H54 (cell line): Measurements from ENCODE around the gene DNAJC4.

Experiments
- DNase-seq: peaks from one replicate; pipeline ENCODE4 v3.0.0; 2011; ENCODE audit warnings: low spot score, mixed read lengths; ENCODE audit not compliant: insufficient read length
- FAIRE-seq: peaks from 3 replicates; lab custom pipeline; 2011; peaks lifted over from hg19 to GRCh38; lab: Jason Lieb, UNC
- POLR2A ChIP-seq: IDR thresholded peaks from 2 replicates; pipeline ENCODE4 v1.6.1; 2011; ENCODE audit warnings: low read depth, mild to moderate bottlenecking, low read length

The DNAJC4 gene

DNA sequence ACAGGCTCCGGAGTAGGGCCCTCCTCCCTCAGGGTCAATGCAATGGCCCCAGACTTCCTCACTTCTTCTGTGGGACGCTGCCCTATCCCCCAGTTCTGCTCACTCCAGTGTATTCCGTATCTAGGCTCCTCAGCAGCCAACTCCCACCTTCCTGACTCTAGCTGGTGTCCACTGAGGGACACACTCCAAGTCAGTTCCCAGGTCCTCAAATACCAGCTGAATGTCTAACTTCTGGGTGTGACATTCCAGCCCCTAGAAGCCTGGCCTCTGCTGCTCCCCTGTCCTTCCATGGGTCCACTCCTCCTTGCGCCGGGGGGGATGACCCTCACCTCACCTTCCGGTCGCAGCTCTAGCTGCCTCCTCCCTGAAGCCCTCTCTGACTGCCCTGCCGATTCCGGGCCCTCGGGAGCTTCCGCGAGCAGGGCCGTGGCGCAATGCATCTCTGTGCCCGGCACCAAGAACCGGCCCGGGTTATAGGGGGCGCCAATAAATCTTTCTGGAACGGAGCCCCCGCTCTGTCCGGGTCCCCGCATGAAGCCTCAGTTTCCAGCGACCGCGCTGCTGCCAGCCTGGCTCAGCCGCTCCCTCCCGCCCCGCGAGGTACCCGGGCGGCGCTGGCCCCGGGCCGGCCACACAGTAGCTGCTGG lies 38.7 kb downstream of the DNAJC4 start:
- no peak for FAIRE-seq

GRCh38 chr11:64269540-64270220 lies 39.3 kb downstream of the DNAJC4 start:
- TF ChIP-seq POLR2A = 0 out of 2 replicates have a peak, but pooled peaks have one; percentile 27
- DNase-seq (peak; percentile 84), FAIRE-seq (no peak)

More for the DNA sequence above, 38.7 kb downstream of the DNAJC4 start:
- TF ChIP-seq POLR2A = peak; percentile 30
- DNase-seq = no peak

DNA sequence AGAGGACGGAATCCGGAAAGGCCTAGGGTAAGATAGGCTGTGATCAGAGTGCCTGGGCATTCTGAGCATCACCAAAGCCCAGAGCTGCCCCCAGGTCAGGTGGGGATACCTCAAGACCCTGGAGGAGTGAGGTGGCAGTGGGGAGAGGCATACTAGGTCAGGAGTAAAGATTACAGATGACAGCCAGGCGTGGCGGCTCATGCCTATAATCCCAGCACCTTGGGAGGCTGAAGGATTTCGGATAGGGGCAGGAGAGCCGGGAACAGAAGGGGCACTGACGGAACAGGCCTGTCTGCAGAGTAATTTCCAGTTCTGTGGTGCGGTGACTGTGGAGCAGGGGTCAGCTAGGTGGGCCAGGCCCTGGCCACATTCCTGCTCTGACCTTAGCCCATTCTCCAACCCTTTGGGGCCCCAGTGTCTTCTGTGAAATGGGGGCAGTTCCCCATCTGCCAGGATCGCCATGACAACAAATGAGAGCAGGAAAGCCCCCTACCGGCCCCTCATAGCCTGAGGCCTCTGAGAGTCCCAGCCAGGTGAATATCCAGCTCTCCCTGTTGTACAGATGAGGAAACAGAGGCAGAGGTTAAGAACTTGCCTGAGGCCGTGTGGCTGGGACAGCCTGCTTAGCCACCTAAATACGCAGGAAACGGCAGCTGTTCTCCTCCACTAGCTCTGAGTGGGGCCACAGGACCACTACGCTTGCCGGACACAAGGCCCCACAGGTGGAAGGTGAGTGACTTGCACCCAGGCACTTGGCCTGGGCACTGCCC lies 44.9 kb downstream of the DNAJC4 start:
- no peak for FAIRE-seq
- TF ChIP-seq POLR2A = no peak
- no peak for DNase-seq

GRCh38 chr11:64275841-64276240 lies 45.5 kb downstream of the DNAJC4 start:
- FAIRE-seq (no peak), DNase-seq (no peak)
- TF ChIP-seq POLR2A = no peak

- peak; percentile 28; the same call in 1 of the 2 replicates for TF ChIP-seq POLR2A
- DNase-seq (peak; percentile 91), FAIRE-seq (peak; percentile 41)
Observed at GRCh38 chr11:64276653-64277431, 46.5 kb downstream of the DNAJC4 start.

DNA sequence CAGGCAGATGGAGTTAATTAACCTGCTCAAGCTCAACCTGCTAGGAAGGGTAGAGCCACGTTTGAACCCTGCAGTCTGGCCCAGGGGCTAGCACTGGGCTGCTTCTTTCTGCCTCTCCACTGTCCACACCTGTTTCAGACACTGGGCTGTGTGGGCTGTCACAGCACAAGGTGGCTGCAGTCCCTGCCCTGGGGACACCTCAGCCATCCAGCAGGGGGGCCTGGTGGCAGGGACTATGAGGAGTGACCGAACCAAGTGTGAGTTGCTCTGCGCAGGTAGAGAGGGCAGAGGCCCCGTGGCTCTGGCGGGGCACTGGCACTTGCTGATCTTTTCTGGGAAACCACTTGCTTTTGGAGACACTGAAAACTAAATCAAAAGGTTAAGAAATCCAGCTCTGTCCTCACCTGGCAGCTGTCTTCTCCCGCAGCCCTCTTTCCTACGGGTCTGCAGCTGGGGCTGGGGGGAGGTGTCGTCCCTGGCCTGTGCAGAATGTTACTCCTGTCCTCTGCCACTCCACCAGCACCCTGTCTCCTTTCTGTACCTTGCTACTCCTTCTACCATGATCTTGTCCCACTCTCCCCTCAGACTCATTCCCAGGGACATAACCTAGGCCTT lies 48.3 kb downstream of the DNAJC4 start:
- FAIRE-seq (no peak), DNase-seq (no peak)
- TF ChIP-seq POLR2A = no peak

- FAIRE-seq (no peak), DNase-seq (no peak)
- TF ChIP-seq POLR2A = no peak
Observed at GRCh38 chr11:64281957-64282770, 51.8 kb downstream of the DNAJC4 start.

GRCh38 chr11:64283092-64283491 lies 52.7 kb downstream of the DNAJC4 start:
- TF ChIP-seq POLR2A = no peak
- DNase-seq = no peak
- no peak for FAIRE-seq
